Esophagus muscularis mucosa (tissue), 3 donors: ENCODE measurements around the gene PIEZO1.

ENCODE experiments used
- POLR2A ChIP-seq: fragments of 450-650 bp; IDR thresholded peaks from one replicate; pipeline ENCODE4 v1.6.1; 2017; ENCODE audit warnings: antibody characterized with exemption, moderate library complexity, mild to moderate bottlenecking, low read depth
- TF ChIP-seq, protein P1 (sequence below), 3 experiments: fragments of 200-600 bp in 2 of 3; fragments of 450-650 bp in 1 of 3; sonication (generic) in 2 of 3; IDR thresholded peaks; one replicate each; pipeline ENCODE4 v1.5.1; 2017 to 2019; ENCODE audit warnings: antibody characterized with exemption in 3 of 3, mild to moderate bottlenecking in 2 of 3, moderate library complexity in 1 of 3

GRCh38 chr16:88687254-88687576 is 97.8 kb downstream of the PIEZO1 start:
- TF ChIP-seq, protein P1, sequence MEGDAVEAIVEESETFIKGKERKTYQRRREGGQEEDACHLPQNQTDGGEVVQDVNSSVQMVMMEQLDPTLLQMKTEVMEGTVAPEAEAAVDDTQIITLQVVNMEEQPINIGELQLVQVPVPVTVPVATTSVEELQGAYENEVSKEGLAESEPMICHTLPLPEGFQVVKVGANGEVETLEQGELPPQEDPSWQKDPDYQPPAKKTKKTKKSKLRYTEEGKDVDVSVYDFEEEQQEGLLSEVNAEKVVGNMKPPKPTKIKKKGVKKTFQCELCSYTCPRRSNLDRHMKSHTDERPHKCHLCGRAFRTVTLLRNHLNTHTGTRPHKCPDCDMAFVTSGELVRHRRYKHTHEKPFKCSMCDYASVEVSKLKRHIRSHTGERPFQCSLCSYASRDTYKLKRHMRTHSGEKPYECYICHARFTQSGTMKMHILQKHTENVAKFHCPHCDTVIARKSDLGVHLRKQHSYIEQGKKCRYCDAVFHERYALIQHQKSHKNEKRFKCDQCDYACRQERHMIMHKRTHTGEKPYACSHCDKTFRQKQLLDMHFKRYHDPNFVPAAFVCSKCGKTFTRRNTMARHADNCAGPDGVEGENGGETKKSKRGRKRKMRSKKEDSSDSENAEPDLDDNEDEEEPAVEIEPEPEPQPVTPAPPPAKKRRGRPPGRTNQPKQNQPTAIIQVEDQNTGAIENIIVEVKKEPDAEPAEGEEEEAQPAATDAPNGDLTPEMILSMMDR (IDR thresholded peaks at IDR 0.05), result no peak
- no peak for TF ChIP-seq POLR2A
